Cardiac fibroblast (primary cell): ENCODE data around the gene EMC10.

Source experiments
- DNase-seq, 2 donors: peaks; one replicate each; pipeline versions ENCODE4 v3.0.0 to v3.0.0-alpha.2; 2010; ENCODE audit warnings: low read depth in 2 of 2
- H3K4me3 ChIP-seq, 2 donors: replicated peaks in 1 of 2; 1 replicate in 1 of 2; 2 replicates in 1 of 2; pipeline ENCODE4 v1.5.1; 2011; ENCODE audit warnings: low read depth in 2 of 2, low read length in 2 of 2, mild to moderate bottlenecking in 2 of 2, moderate library complexity in 1 of 2
- CTCF ChIP-seq: IDR thresholded peaks from one replicate; pipeline ENCODE4 v1.5.1; 2011; ENCODE audit warnings: low read depth, mild to moderate bottlenecking, low read length, inconsistent platforms

The EMC10 gene

DNA sequence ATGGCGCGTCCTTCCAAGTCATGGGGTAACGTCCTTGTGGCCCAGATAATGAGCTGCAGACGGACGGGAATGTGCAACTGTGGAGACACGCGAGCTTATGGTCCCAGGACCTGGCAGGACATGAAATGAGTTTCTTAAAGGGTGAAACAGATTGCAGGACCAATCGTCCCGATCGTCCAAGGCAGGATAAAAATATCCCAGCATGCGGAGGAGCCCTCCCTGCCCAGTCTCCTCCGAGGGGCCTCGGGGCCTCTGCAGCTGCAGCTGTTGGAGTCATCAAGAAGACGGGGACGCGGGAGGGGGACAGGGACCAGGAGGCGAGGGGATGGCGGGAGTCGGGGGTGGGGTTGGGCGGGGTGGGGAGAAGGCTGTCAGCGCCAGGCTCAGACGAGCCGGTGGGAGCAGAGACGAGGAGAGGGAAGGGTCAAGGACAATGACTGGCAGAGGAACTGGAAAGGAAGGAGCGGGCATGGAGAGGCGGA is 14.7 kb downstream of the EMC10 start:
- H3K4me3 ChIP-seq = no peak overlapping the region
- no peak for TF ChIP-seq CTCF
- DNase-seq = no peak

- no peak for DNase-seq
- H3K4me3 ChIP-seq = no peak overlapping the region
- TF ChIP-seq CTCF = no peak
Observed at GRCh38 chr19:50492303-50493052, 16.2 kb downstream of the EMC10 start.

- TF ChIP-seq CTCF = no peak
- no peak overlapping the region for H3K4me3 ChIP-seq
- no peak for DNase-seq
Observed at GRCh38 chr19:50493171-50493570, 16.9 kb downstream of the EMC10 start.

GRCh38 chr19:50494186-50495019 is 18.1 kb downstream of the EMC10 start:
- no peak overlapping the region for H3K4me3 ChIP-seq
- TF ChIP-seq CTCF = no peak
- DNase-seq = no peak

- DNase-seq = no peak
- no peak for TF ChIP-seq CTCF
Observed at GRCh38 chr19:50495020-50495531, 18.8 kb downstream of the EMC10 start.

DNA sequence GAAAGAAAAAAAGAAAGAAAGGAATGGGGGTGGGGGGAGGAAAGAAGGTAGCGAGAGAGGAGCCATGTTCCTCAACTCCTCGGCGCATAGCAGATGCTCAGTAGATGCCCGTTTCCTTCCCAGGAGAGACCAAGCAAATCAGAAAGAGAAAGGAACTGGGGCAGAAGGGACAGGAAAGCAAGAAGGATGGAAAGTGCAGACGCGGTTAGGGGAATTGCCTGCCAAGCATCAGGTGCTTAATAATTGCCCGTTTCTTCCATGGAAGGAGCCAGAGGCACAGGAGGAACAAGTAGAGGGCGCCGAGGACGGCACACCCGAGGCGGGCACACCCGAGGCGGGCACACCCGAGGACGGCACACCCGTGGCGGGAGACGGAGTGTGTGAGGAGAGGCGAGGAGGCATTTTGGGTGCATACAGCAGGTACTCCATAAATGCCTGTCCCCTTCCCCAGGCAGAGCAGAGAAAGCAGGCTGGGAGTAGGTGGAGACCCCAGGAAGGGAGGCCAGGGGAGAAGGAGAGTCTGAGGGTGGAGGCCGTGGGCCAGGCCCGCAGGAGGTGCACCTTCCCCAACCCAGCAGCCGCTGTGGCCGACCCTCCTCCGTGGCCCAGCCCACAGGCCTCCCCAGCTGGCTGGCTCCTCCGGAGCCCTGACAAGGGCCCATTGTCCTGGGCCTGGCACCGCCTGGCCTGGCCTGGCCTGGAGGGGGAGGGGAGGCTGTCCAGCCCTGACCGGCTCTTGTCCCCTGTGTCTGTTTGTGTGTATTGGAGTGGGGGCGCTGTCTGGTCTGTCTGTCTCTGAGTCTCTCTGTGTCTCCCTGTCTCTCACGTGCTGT is 20.1 kb downstream of the EMC10 start:
- peak in 1 of 2 donors; percentile 21 for DNase-seq
- H3K4me3 ChIP-seq = no peak overlapping the region
- no peak for TF ChIP-seq CTCF

More at GRCh38 chr19:50495020-50495531, 18.8 kb downstream of the EMC10 start:
- no peak overlapping the region for H3K4me3 ChIP-seq
